ENCODE results near the gene PKN1.
"Not testable (repeated sequence)": the region's sequence is repeated elsewhere in the genome, so short reads cannot be mapped to it uniquely, and the experiment has no call there.

Gene PKN1

GRCh38 chr19:14432791-14433553 is at the start of gene PKN1:
Gene PKN1 (plus strand): TSS chr19:14433306. CDS start chr19:14433522, 216 bp downstream.
- H3K27ac ChIP-seq (ENCODE audit: low read depth, low read length) = no peak within 1 kb of the TSS
- H3K9ac ChIP-seq (ENCODE audit: low read length) = peak within 1 kb of the TSS; percentile 32
- no peaks in the 10 kb centered on the region for H3K9me3 ChIP-seq (ENCODE audit: control insufficient read depth, insufficient read depth, low read depth, low read length)
- H3K4me3 ChIP-seq (ENCODE audit: low read depth, low read length) = peak within 1 kb of the TSS; percentile 80
- 0 out of 2 replicates have a peak, but pooled peaks cover 2% of the 10 kb centered on the region for H3K36me3 ChIP-seq (ENCODE audit: control insufficient read depth, insufficient read depth, low read length)
- peaks cover 16% of the 10 kb centered on the region for H3K4me1 ChIP-seq (ENCODE audit: control insufficient read depth, insufficient read depth, low read length)
- peaks cover 5% of the 10 kb centered on the region; the same call in 1 of the 2 replicates for H3K27me3 ChIP-seq (ENCODE audit: control insufficient read depth, insufficient read depth, low read length)

GRCh38 chr19:14383661-14384555 is 49.2 kb upstream of the PKN1 start:
- Histone ChIP-seq H3K9ac (ENCODE audit: low read length) (no peak overlapping the region), H3K4me3 (ENCODE audit: low read depth, low read length) (no peak overlapping the region)

GRCh38 chr19:14385492-14385891 is 47.6 kb upstream of the PKN1 start:
- Histone ChIP-seq H3K9ac (ENCODE audit: low read length) (no peak overlapping the region), H3K9me3 (ENCODE audit: control insufficient read depth, insufficient read depth, low read depth, low read length) (no peaks in the 10 kb centered on the region), H3K4me1 (ENCODE audit: control insufficient read depth, insufficient read depth, low read length) (peaks cover 27% of the 10 kb centered on the region), H3K36me3 (ENCODE audit: control insufficient read depth, insufficient read depth, low read length) (no peaks in the 10 kb centered on the region), H3K27ac (ENCODE audit: low read depth, low read length) (no peak overlapping the region), H3K4me3 (ENCODE audit: low read depth, low read length) (no peak overlapping the region), H3K27me3 (ENCODE audit: control insufficient read depth, insufficient read depth, low read length) (no peaks in the 10 kb centered on the region)

More at GRCh38 chr19:14383661-14384555, 49.2 kb upstream of the PKN1 start:
- Histone ChIP-seq H3K27me3 (ENCODE audit: control insufficient read depth, insufficient read depth, low read length) (no peaks in the 10 kb centered on the region), H3K4me1 (ENCODE audit: control insufficient read depth, insufficient read depth, low read length) (peaks cover 31% of the 10 kb centered on the region), H3K9me3 (ENCODE audit: control insufficient read depth, insufficient read depth, low read depth, low read length) (no peaks in the 10 kb centered on the region), H3K27ac (ENCODE audit: low read depth, low read length) (peak overlapping the region; percentile 32; the same call in 1 of the 2 replicates), H3K36me3 (ENCODE audit: control insufficient read depth, insufficient read depth, low read length) (no peaks in the 10 kb centered on the region)

GRCh38 chr19:14390548-14390947 is 42.6 kb upstream of the PKN1 start:
- no peak overlapping the region for H3K4me3 ChIP-seq (ENCODE audit: low read depth, low read length)
- 0 out of 2 replicates have a peak, but pooled peaks cover 3% of the 10 kb centered on the region for H3K4me1 ChIP-seq (ENCODE audit: control insufficient read depth, insufficient read depth, low read length)
- H3K27me3 ChIP-seq (ENCODE audit: control insufficient read depth, insufficient read depth, low read length) = no peaks in the 10 kb centered on the region
- H3K9ac ChIP-seq (ENCODE audit: low read length) = no peak overlapping the region
- no peaks in the 10 kb centered on the region for H3K9me3 ChIP-seq (ENCODE audit: control insufficient read depth, insufficient read depth, low read depth, low read length)
- H3K36me3 ChIP-seq (ENCODE audit: control insufficient read depth, insufficient read depth, low read length) = peaks cover 2% of the 10 kb centered on the region; the same call in 1 of the 2 replicates
- no peak overlapping the region for H3K27ac ChIP-seq (ENCODE audit: low read depth, low read length)

GRCh38 chr19:14391156-14391821 is 41.8 kb upstream of the PKN1 start:
- Histone ChIP-seq H3K36me3 (ENCODE audit: control insufficient read depth, insufficient read depth, low read length) (peaks cover 2% of the 10 kb centered on the region; the same call in 1 of the 2 replicates), H3K27me3 (ENCODE audit: control insufficient read depth, insufficient read depth, low read length) (no peaks in the 10 kb centered on the region), H3K4me3 (ENCODE audit: low read depth, low read length) (no peak overlapping the region)

GRCh38 chr19:14393329-14393728 is 39.8 kb upstream of the PKN1 start:
- Histone ChIP-seq H3K9ac (ENCODE audit: low read length) (no peak overlapping the region), H3K27ac (ENCODE audit: low read depth, low read length) (no peak overlapping the region), H3K9me3 (ENCODE audit: control insufficient read depth, insufficient read depth, low read depth, low read length) (no peaks in the 10 kb centered on the region), H3K4me1 (ENCODE audit: control insufficient read depth, insufficient read depth, low read length) (0 out of 2 replicates have a peak, but pooled peaks cover 3% of the 10 kb centered on the region), H3K36me3 (ENCODE audit: control insufficient read depth, insufficient read depth, low read length) (peaks cover 5% of the 10 kb centered on the region; the same call in 1 of the 2 replicates), H3K4me3 (ENCODE audit: low read depth, low read length) (no peak overlapping the region), H3K27me3 (ENCODE audit: control insufficient read depth, insufficient read depth, low read length) (no peaks in the 10 kb centered on the region)

More at GRCh38 chr19:14391156-14391821, 41.8 kb upstream of the PKN1 start:
- no peaks in the 10 kb centered on the region for H3K9me3 ChIP-seq (ENCODE audit: control insufficient read depth, insufficient read depth, low read depth, low read length)
- 0 out of 2 replicates have a peak, but pooled peaks cover 3% of the 10 kb centered on the region for H3K4me1 ChIP-seq (ENCODE audit: control insufficient read depth, insufficient read depth, low read length)
- no peak overlapping the region for H3K27ac ChIP-seq (ENCODE audit: low read depth, low read length)
- H3K9ac ChIP-seq (ENCODE audit: low read length) = no peak overlapping the region

- H3K9me3 ChIP-seq (ENCODE audit: control insufficient read depth, insufficient read depth, low read depth, low read length) = no peaks in the 10 kb centered on the region
- no peaks in the 10 kb centered on the region for H3K27me3 ChIP-seq (ENCODE audit: control insufficient read depth, insufficient read depth, low read length)
- no peak overlapping the region for H3K27ac ChIP-seq (ENCODE audit: low read depth, low read length)
- no peak overlapping the region for H3K9ac ChIP-seq (ENCODE audit: low read length)
- H3K36me3 ChIP-seq (ENCODE audit: control insufficient read depth, insufficient read depth, low read length) = peaks cover 5% of the 10 kb centered on the region; the same call in 1 of the 2 replicates
- 0 out of 2 replicates have a peak, but pooled peaks cover 3% of the 10 kb centered on the region for H3K4me1 ChIP-seq (ENCODE audit: control insufficient read depth, insufficient read depth, low read length)
- no peak overlapping the region for H3K4me3 ChIP-seq (ENCODE audit: low read depth, low read length)
Observed at GRCh38 chr19:14394167-14394566, 38.9 kb upstream of the PKN1 start.

- Histone ChIP-seq H3K27me3 (ENCODE audit: control insufficient read depth, insufficient read depth, low read length) (no peaks in the 10 kb centered on the region), H3K9ac (ENCODE audit: low read length) (no peak overlapping the region), H3K4me1 (ENCODE audit: control insufficient read depth, insufficient read depth, low read length) (0 out of 2 replicates have a peak, but pooled peaks cover 3% of the 10 kb centered on the region), H3K9me3 (ENCODE audit: control insufficient read depth, insufficient read depth, low read depth, low read length) (no peaks in the 10 kb centered on the region), H3K36me3 (ENCODE audit: control insufficient read depth, insufficient read depth, low read length) (peaks cover 5% of the 10 kb centered on the region; the same call in 1 of the 2 replicates), H3K27ac (ENCODE audit: low read depth, low read length) (no peak overlapping the region), H3K4me3 (ENCODE audit: low read depth, low read length) (no peak overlapping the region)
Observed at GRCh38 chr19:14395262-14395661, 37.8 kb upstream of the PKN1 start.

GRCh38 chr19:14395710-14396336 is 37.3 kb upstream of the PKN1 start:
- Histone ChIP-seq H3K4me3 (ENCODE audit: low read depth, low read length) (no peak overlapping the region), H3K27ac (ENCODE audit: low read depth, low read length) (no peak overlapping the region), H3K4me1 (ENCODE audit: control insufficient read depth, insufficient read depth, low read length) (0 out of 2 replicates have a peak, but pooled peaks cover 3% of the 10 kb centered on the region), H3K36me3 (ENCODE audit: control insufficient read depth, insufficient read depth, low read length) (peaks cover 5% of the 10 kb centered on the region; the same call in 1 of the 2 replicates), H3K27me3 (ENCODE audit: control insufficient read depth, insufficient read depth, low read length) (no peaks in the 10 kb centered on the region), H3K9ac (ENCODE audit: low read length) (peak overlapping the region; percentile 11), H3K9me3 (ENCODE audit: control insufficient read depth, insufficient read depth, low read depth, low read length) (no peaks in the 10 kb centered on the region)

GRCh38 chr19:14396730-14397129 is 36.4 kb upstream of the PKN1 start:
- not testable (repeated sequence) for H3K27ac ChIP-seq (ENCODE audit: low read depth, low read length); H3K9ac ChIP-seq (ENCODE audit: low read length); H3K9me3 ChIP-seq (ENCODE audit: control insufficient read depth, insufficient read depth, low read depth, low read length); H3K4me3 ChIP-seq (ENCODE audit: low read depth, low read length); H3K36me3 ChIP-seq (ENCODE audit: control insufficient read depth, insufficient read depth, low read length); H3K27me3 ChIP-seq (ENCODE audit: control insufficient read depth, insufficient read depth, low read length); H3K4me1 ChIP-seq (ENCODE audit: control insufficient read depth, insufficient read depth, low read length)
